ENCODE data around the gene STK25.
"Not testable (repeated sequence)": the region's sequence is repeated elsewhere in the genome, so short reads cannot be mapped to it uniquely, and the experiment has no call there.

STK25 gene

DNA sequence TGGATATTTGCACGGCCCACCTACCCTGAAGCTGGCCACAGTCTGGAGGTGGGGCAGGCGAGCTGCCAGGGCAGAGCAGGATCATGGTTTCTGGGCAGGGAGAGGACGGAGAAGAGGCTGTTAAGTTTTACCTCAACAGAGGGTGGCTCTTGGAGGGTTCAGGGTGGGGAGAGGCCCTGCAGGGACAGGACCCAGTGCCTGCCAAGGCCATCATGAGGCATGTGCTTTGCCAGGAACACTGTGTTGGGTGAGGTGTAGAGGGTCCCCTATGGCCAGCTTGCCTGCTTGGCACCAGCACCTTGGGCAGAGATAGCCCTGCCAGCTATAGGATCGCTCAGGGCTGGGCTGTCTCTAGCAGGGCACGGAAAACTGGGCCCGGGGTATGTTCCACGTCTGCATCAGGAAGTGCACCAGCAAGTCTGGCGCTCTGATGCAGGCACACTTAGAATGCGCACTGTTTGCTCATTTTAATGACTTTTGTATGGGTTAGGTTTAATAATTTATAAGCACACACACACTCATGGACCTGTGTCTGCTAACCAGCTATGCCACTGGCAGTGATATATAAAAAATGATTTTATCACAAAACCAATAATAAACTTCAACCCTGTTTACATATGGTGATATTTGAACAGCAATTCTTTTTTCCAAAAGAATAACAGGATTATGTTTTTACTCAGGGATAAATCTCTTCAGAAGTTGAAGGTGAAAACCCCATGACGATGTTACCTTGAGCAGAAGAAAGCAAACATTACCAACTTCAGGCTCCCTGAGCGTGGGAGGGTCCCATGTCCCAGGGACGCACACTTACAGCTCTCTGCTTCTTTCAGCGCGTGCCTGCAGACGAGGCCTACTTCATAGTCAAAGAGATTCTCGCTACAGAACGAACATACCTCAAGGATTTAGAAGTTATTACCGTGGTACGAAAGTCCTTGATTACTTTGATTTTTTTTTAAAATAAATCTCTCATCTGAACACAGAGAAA, 46.4 kb downstream of the STK25 start:
- DNase-seq: no peak

DNA sequence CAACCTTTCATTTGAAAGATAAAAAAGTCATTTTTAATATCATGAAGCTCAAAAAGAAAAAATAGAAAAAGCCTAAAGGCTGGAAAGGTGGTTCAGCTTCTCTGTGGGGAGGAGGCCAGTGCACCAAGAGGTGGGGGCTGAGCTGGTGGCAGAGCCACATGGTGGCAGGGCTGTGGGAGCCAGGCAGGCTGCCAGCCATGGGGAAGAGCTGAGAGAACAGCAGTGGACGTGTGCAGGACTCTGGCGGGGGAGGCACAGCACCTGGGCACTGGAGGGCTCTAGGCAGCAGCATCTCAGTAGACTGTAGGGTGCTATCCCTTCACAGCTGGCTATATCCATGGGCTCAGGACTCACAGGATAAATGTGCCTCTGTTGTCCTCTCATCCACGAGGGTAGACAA, 47.8 kb downstream of the STK25 start:
- no peak for DNase-seq

DNA sequence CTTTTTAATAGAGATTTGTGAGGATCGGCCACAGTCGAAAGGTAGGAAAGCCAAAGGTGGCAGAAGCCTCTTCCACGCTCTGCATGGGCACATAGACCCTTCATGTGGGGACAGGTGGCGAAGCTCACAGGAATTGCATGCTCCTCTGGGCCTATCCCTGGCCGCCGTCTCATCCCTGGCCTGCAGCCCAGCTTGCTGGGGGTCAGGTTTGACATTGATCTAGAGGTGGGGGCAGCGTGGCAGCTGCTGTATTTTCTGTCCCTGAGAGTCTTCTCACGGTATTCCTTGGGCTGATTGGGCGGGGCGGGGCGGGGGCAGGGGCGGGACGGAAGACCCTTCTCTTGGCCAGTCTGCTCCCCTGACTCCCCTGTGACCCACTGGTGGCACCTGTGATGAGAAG, 48.9 kb downstream of the STK25 start:
- no peak for DNase-seq

DNA sequence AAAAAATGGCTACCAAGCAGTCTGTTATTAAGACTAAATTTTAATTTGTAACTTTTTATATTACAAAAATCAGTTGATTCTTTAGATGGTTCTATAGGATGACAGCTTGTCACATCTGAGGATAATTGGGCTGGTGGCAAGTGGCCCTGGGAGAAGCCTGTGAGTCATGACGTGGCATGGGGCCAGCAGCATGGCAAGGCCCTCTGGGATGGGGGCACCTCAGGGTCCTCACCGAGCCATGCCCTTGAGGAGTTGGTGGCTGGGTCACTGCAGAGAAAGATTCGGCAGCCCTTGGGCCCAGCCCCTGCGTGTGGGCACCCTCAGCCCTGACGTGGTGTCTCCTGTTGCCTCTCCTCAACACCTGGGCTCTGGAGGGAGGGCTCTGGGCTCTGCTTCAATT, 49.7 kb downstream of the STK25 start:
- no peak for DNase-seq

DNA sequence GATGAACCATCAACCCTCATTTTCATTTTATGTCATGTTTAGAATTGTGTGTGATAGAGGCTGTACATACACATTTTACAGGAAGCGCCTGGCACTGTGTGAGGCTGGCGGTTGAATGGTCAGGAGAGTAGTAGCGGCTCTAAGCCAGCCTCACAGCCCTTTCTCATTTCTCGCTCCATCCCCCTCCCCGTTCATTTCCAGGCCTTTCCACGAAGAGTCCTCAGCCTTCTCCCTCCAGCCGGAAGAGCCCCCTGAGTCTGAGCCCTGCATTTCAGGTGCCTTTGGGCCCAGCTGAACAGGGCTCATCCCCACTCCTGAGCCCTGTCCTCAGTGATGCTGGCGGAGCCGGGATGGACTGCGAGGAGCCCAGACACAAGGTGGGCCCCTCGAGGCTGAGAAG, 51.8 kb downstream of the STK25 start:
- no peak for DNase-seq

DNA sequence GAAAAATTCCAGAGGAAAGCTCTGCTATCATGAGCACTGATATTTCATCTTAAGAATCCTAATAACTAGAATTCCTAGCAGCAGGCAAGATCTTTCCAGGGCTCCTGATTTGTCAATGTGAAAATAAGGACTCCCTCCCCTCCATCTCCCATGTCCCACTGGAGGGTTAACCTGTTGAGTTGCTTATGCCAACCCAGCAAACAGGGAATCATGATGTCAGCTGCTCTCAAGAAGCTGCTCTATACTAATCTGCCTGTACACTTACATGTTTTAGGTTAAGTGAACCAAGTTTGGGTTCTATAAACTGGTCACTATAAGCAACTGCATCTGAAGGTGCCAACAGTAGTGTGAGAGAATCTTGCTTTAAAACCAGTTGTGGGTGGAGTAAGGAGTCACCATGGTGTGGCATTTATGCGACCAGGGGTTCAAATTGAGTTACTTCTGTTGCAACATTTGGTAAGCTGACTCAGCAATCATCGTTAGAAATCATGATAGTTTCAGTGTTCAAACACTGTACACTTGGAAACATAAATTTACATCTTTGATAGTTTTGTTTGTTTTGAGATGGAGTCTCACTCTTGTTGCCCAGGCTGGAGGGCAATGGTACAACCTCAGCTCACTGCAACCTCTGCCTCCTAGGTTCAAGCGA, 53.4 kb downstream of the STK25 start:
- no peak for DNase-seq

DNA sequence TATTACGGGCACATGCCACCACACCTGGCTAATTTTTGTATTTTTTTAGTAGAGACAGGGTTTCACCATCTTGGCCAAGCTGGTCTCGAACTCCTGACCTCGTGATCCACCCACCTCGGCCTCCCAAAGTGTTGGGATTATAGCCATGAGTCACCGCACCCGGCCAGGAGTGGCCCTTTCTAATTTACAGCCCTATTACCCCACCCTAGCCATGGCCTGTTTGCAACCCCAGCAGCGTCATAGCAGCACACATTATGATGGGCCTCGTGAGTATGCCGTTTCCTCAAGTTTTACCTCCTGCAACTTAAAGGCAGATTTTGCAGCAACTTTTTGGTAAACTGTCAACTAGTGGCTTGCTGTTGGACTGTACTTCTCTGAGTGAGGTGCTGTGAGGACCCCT, 54.5 kb downstream of the STK25 start:
- DNase-seq: not testable (repeated sequence)

DNA sequence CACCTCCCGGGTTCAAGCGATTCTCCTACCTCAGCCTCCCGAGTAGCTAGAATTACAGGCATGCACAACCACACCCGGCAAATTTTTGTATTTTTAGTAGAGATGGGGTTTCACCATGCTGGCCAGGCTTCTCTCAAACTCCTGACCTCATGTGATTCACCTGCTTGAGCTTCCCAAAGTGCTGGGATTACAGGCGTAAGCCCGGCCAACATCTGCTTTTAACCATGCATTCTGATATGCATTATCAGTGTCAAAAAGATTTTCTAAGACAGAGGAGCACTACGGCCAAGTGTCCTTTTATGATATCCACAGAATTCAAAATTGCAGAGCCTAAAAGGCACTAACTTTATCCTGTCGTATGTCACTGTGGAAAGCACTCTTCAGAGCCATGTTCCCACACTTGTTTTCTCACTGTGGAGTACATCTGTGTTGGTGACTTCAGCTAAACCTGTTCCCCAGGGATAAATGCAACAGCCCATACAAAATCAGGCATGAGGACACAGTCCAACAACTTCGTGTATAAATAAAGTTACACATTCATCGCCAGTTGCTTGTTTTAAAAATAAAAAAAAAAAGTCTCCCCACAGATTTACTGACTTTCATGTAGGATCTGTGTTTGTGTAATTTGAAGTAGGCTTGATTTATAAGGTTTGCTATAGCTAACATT, 56.4 kb downstream of the STK25 start:
- no peak for DNase-seq

DNA sequence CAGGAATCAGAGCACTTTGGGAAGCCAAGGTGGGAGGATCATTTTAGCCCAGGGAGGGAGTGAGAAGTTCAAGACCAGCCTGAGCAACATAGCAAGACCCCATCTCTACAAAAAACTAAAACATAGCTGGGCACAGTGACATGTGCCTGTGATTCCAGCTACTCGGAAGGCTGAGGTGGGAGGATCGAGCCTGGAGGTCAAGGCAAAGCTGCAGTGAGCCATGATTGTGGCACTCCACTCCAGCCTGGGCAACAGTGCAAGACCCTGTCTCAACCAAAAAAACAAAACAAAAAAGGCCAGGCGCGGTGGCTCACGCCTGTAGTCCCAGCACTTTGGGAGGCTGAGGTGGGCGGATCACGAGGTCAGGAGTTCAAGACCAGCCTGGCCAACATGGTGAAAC, 58.3 kb downstream of the STK25 start:
- not testable (repeated sequence) for DNase-seq

DNA sequence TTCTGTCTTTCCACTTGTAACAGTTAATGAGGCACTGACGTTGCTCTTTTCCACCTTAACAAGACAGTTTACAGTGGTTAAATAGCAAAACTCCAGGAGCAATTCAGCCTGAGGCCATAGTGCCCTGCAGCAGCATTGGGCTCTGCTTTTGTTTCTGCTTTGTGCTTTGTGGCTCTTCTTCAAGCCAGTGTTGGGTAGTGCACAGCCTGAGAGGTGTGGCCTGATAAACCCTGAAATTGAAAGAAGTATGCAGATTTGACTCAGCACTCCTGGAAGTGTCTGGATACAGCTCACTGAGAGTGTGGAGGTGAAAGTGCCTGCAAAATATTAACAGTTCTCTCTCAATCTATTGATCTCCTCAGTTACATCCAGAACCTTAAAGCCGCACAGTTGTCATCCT, 63.0 kb downstream of the STK25 start:
- no peak for DNase-seq

DNA sequence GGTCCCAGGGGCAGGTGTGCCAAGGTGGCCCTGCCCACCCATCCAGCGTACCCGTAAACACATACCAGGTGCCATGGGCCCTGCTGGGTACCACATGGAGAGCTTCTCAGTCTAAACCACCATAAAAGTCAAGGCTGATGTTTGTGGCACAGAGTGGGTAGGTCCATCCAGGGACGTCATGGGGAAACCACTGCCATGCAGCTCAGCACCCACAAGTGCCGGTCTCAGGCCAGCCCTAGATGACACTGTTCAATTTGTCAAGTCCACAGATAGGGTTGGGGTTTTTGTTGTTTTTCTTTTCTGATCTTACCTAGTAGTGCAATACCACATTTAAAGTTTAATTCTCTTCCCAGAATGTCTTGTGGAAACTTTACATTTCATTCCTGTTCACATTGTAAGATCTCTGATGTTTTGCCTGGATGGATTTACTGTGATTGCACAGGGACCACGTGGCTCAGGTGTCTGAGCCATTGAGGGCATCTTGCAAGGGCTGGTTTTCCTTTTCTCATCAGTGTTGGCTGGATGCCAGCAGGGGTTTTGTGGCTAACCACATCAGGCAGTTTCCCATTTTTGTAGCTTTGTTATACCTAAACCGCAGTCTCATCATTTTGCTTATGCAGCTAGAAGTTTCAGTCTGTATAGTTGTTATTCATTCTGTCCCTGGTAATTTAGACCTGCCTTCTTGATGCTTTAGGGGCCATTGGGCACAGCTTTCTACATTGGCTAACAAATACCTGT, 64.7 kb downstream of the STK25 start:
- DNase-seq: peak; percentile 90
